Breast epithelium (tissue), 3 donors: ENCODE results near the gene FAF1.

Experiments
- POLR2A ChIP-seq: fragments of 450-650 bp; IDR thresholded peaks from one replicate; pipeline ENCODE4 v1.6.1; 2016; ENCODE audit warnings: antibody characterized with exemption, mild to moderate bottlenecking, moderate library complexity
- TF ChIP-seq, protein P1 (sequence below), 3 donors: fragments of 450-650 bp; IDR thresholded peaks; one replicate each; pipeline ENCODE4 v1.5.1; 2016 to 2017; ENCODE audit warnings: antibody characterized with exemption in 3 of 3, mild to moderate bottlenecking in 3 of 3, moderate library complexity in 3 of 3

DNA sequence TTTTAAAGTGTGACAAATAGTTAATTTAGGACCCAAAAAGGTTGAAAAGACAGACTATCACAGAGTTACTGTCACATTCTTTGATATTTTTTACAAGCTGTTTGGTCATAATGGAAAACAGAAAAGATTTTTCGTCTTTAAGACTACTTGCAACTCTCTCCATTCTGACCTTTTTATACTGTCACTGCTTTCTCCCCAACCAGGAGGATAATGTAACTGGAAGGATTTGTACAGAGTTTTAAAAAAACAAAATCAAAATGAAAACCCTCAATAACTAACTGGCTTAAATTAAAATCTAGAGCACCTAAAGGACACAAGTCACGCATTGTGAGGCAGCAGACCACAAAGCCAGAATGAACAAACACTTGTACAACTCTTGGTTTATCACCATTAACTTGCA is 257.7 kb downstream of the FAF1 start:
- TF ChIP-seq, protein P1, sequence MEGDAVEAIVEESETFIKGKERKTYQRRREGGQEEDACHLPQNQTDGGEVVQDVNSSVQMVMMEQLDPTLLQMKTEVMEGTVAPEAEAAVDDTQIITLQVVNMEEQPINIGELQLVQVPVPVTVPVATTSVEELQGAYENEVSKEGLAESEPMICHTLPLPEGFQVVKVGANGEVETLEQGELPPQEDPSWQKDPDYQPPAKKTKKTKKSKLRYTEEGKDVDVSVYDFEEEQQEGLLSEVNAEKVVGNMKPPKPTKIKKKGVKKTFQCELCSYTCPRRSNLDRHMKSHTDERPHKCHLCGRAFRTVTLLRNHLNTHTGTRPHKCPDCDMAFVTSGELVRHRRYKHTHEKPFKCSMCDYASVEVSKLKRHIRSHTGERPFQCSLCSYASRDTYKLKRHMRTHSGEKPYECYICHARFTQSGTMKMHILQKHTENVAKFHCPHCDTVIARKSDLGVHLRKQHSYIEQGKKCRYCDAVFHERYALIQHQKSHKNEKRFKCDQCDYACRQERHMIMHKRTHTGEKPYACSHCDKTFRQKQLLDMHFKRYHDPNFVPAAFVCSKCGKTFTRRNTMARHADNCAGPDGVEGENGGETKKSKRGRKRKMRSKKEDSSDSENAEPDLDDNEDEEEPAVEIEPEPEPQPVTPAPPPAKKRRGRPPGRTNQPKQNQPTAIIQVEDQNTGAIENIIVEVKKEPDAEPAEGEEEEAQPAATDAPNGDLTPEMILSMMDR (IDR thresholded peaks at IDR 0.05): no peak
- TF ChIP-seq POLR2A: no peak
